Osteocyte (in vitro differentiated cells): ENCODE results near the gene GREB1. TPM values are rescaled to one million over a fixed set of nuclear protein-coding genes. Genes with fewer than 3 reads are reported as not detected.

Experiments
- DNase-seq: peaks from one replicate; pipeline ENCODE4 v3.0.0; 2021; ENCODE audit warnings: mixed read lengths; ENCODE audit not compliant: unreplicated experiment; ENCODE audit errors: extremely low spot score
- H3K27ac Mint-ChIP-seq: one replicate; pipeline ENCODE4 v1.8.0; 2021; ENCODE audit warnings: mild to moderate bottlenecking, mixed read lengths; ENCODE audit not compliant: unreplicated experiment
- H3K27me3 Mint-ChIP-seq: one replicate; pipeline ENCODE4 v1.8.0; 2021; ENCODE audit warnings: mixed read lengths; ENCODE audit not compliant: unreplicated experiment
- H3K36me3 Mint-ChIP-seq: one replicate; pipeline ENCODE4 v1.8.0; 2021; ENCODE audit warnings: mixed read lengths; ENCODE audit not compliant: unreplicated experiment
- H3K4me1 Mint-ChIP-seq: one replicate; pipeline ENCODE4 v1.8.0; 2021; ENCODE audit warnings: mixed read lengths; ENCODE audit not compliant: unreplicated experiment
- H3K4me3 Mint-ChIP-seq: one replicate; pipeline ENCODE4 v1.8.0; 2021; ENCODE audit warnings: mild to moderate bottlenecking, moderate library complexity, mixed read lengths; ENCODE audit not compliant: unreplicated experiment
- H3K9me3 Mint-ChIP-seq: one replicate; pipeline ENCODE4 v1.8.0; 2021; ENCODE audit warnings: mixed read lengths; ENCODE audit not compliant: unreplicated experiment
- total RNA-seq: library from RNA; stranded (reverse); gene quantifications from 2 replicates; pipeline ENCODE4 v1.2.1, GENCODE V29; 2021
- TF ChIP-seq, protein P1 (sequence below): fragments of 200-600 bp; sonication (generic); IDR thresholded peaks from 2 replicates; pipeline ENCODE4 v1.5.0; 2021; ENCODE audit warnings: antibody characterized with exemption, mild to moderate bottlenecking, moderate library complexity

Gene GREB1
- total RNA-seq, 1 donor from 2014 or later: 0.54 TPM

GRCh38 chr2:11612553-11613215 is 78.8 kb downstream of the GREB1 start:
- no peaks in the 10 kb centered on the region for H3K9me3 Mint-ChIP-seq
- DNase-seq: no peak
- no peaks in the 10 kb centered on the region for H3K4me1 Mint-ChIP-seq
- no peak overlapping the region for H3K27ac Mint-ChIP-seq
- TF ChIP-seq, protein P1, sequence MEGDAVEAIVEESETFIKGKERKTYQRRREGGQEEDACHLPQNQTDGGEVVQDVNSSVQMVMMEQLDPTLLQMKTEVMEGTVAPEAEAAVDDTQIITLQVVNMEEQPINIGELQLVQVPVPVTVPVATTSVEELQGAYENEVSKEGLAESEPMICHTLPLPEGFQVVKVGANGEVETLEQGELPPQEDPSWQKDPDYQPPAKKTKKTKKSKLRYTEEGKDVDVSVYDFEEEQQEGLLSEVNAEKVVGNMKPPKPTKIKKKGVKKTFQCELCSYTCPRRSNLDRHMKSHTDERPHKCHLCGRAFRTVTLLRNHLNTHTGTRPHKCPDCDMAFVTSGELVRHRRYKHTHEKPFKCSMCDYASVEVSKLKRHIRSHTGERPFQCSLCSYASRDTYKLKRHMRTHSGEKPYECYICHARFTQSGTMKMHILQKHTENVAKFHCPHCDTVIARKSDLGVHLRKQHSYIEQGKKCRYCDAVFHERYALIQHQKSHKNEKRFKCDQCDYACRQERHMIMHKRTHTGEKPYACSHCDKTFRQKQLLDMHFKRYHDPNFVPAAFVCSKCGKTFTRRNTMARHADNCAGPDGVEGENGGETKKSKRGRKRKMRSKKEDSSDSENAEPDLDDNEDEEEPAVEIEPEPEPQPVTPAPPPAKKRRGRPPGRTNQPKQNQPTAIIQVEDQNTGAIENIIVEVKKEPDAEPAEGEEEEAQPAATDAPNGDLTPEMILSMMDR: no peak
- H3K27me3 Mint-ChIP-seq: peaks cover 10% of the 10 kb centered on the region
- H3K4me3 Mint-ChIP-seq: no peak overlapping the region
- H3K36me3 Mint-ChIP-seq: no peaks in the 10 kb centered on the region

DNA sequence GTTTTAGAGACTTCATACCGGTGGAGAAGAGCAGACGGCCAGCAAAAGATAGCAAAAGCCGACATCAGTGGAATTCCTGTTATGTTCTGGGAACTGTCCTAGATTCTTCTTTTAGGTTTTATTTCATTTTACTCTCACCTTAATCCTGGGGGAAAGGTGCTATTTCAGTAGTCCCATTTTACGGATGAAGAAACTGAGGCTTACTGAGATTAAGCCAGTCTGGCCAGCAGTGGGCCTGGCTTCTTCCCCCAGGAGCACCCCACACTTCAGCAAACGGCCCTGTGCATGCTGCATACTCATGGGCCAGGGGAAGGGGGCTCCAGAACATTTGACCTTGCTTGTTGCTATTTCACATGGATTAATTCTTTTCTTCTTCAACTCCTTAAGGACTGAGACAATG is 79.5 kb downstream of the GREB1 start:
- H3K36me3 Mint-ChIP-seq: no peaks in the 10 kb centered on the region
- peaks cover 7% of the 10 kb centered on the region for H3K27me3 Mint-ChIP-seq
- H3K4me3 Mint-ChIP-seq: no peak overlapping the region
- H3K27ac Mint-ChIP-seq: no peak overlapping the region
- H3K9me3 Mint-ChIP-seq: no peaks in the 10 kb centered on the region
- H3K4me1 Mint-ChIP-seq: no peaks in the 10 kb centered on the region
- TF ChIP-seq, protein P1: no peak
- no peak for DNase-seq

DNA sequence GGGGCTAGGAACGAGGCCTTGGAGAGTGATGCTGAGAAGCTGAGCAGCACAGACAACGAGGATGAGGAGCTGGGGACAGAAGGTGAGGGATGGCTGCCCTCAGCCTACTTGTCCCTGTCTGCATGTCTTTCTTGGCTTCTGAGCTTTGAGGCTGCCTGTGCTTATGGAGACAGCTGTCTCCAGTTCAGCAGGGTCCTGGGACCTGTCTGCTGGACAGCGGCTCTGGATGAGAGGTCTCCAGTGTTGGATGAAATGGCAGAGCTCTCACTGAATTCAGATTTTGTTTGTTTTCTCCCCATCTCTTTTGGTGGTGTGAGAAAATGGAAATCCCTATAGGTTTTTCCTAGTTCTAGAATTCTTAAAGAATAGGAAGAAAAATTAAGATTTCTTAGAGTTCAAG is 81.4 kb downstream of the GREB1 start:
- H3K4me3 Mint-ChIP-seq: no peak overlapping the region
- no peaks in the 10 kb centered on the region for H3K9me3 Mint-ChIP-seq
- peaks cover 10% of the 10 kb centered on the region for H3K27me3 Mint-ChIP-seq
- no peaks in the 10 kb centered on the region for H3K4me1 Mint-ChIP-seq
- no peak for DNase-seq
- TF ChIP-seq, protein P1: no peak
- H3K36me3 Mint-ChIP-seq: no peaks in the 10 kb centered on the region
- H3K27ac Mint-ChIP-seq: no peak overlapping the region

- Mint-ChIP-seq H3K9me3 (no peaks in the 10 kb centered on the region), H3K4me3 (no peak overlapping the region), H3K36me3 (no peaks in the 10 kb centered on the region), H3K4me1 (no peaks in the 10 kb centered on the region), H3K27ac (no peak overlapping the region), H3K27me3 (peaks cover 10% of the 10 kb centered on the region)
- no peak for DNase-seq
- TF ChIP-seq, protein P1: no peak
Measured at GRCh38 chr2:11616097-11616687, 82.3 kb downstream of the GREB1 start.

GRCh38 chr2:11616851-11617415 is 83.1 kb downstream of the GREB1 start:
- H3K27ac Mint-ChIP-seq: no peak overlapping the region
- H3K36me3 Mint-ChIP-seq: no peaks in the 10 kb centered on the region
- TF ChIP-seq, protein P1: no peak
- no peak for DNase-seq
- peaks cover 10% of the 10 kb centered on the region for H3K27me3 Mint-ChIP-seq
- H3K4me3 Mint-ChIP-seq: no peak overlapping the region
- H3K9me3 Mint-ChIP-seq: no peaks in the 10 kb centered on the region
- no peaks in the 10 kb centered on the region for H3K4me1 Mint-ChIP-seq
